Bone marrow (tissue), 2 donors: ENCODE measurements around the gene PDE12.
A peak's percentile ranks its signal among the peaks of the same experiment; 100 is the strongest.
"Not testable (repeated sequence)": the region's sequence is repeated elsewhere in the genome, so short reads cannot be mapped to it uniquely, and the experiment has no call there.

Experiments
- DNase-seq, 2 donors: peaks; one replicate each; lab custom pipeline; 2025; lab: John Stamatoyannopoulos, UW

The PDE12 gene

GRCh38 chr3:57583544-57583943 lies 27.5 kb downstream of the PDE12 start:
- no peak for DNase-seq

- no peak for DNase-seq
These were observed 30.7 kb downstream of the PDE12 start for GRCh38 chr3:57586778-57587177.

DNA sequence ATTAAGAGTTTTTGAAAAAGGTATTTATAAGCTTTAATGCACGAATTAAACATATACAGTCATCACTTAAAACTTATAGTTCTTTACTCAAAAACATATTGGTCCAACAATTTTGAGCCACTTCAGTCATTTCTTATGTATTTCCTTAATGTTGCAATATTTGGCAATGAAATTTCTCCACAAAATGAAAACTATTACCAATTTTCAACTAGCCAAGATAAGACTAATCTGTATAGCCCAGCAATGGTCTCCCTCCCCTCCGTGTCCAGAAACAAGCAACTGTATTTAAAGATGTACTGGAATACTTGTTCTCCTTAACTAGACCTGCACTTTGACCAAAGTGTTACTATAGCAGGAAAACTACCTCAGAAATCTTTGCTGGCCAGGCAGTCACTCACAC lies 31.8 kb downstream of the PDE12 start:
- DNase-seq, result no peak

DNA sequence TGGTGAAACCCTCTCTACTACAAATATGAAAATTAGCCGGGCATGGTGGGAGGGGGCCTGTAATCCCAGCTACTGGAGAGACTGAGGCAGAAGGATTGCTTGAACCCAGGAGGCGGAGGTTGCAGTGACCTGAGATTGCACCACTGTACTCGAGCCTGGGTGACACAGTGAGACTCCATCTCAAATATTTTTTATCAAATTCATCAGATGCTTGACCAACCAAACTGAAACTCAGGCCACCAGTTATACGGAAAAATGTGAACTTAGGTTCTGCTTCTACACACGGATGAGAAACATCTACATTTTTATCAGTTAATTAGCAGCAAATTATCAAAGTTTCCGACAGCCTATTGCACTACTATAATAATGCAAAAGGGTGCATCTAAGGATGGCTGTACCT lies 36.2 kb downstream of the PDE12 start:
- no peak for DNase-seq

GRCh38 chr3:57594144-57594543 lies 38.1 kb downstream of the PDE12 start:
- DNase-seq, result no peak

DNA sequence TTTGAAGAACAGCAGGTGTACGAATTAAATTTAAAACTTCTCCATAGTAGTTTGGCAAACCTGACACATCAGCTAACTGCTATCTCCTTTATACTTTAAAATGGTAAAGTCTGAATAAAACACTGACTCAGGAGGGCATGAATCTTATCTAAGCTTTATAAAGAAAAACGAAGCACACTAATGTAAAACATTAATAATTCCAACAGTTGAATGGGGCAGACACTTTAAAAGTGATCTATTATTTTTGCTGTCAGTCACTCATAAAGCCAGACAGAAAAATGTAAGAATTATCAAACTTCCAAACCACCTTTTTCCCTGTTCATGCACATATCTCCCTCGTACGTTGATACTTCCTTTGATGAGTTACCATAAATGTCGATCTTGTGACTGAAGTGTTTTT lies 38.5 kb downstream of the PDE12 start:
- no peak for DNase-seq

- peak; percentile 24 to 78 for DNase-seq
These were observed 40.5 kb downstream of the PDE12 start for GRCh38 chr3:57596495-57597126.

- DNase-seq, result peak; percentile 94 to 98
These were observed 41.3 kb downstream of the PDE12 start, which contains the start of gene ARF4 for GRCh38 chr3:57597127-57597923. Gene ARF4 (minus strand): TSS chr3:57597344. CDS start chr3:57597140, 204 bp downstream.

DNA sequence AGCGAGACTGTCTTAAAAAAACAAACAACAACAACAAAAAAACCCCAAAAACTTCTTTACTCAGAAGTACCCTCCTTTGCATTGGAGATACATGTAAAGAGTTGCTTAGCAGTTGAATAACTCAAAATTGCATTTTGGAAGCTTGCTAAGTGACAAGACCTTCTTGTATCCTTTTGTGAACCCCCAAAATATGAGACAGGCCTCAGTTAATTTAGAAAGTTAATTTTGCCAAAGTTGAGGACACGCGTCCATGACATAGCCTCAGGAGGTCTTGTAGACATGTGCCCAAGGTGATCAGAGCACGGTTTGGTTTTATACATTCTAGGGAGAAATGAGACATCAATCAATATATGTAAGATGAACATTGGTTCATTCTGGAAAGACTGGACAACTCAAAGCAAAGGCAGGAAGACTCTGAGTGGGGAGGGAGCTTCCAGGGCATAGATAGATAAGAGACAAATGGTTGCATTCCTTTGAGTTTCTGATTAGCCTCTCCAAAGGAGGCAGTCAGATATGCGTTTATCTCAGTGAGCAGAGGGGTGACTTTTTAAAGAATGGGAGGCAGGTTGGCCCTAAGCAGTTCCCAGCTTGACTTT lies 42.8 kb downstream of the PDE12 start:
- no peak for DNase-seq

DNA sequence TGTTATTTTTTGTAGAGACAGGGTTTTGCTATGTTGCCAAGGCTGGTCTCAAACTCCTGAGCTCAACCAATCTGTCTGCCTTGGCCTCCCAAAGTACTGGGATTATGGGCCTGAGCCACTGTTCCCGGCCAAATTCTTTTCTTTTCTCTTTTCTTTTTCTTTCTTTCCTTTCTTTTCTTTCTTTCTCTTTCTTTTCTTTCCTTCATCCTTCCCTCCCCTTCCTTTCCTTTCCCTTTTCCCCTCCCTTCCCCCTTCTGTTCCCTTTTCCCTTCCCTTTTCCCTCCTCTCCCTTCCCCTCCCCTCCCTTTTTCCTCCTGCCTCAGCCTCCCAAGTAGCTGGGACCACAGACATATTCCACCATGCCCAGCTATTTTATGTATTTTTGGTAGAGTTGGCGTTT lies 44.1 kb downstream of the PDE12 start:
- no peak for DNase-seq

- DNase-seq, result no peak
These were observed 48.9 kb downstream of the PDE12 start for GRCh38 chr3:57604971-57605370.

GRCh38 chr3:57605683-57606082 lies 49.6 kb downstream of the PDE12 start:
- no peak for DNase-seq

DNA sequence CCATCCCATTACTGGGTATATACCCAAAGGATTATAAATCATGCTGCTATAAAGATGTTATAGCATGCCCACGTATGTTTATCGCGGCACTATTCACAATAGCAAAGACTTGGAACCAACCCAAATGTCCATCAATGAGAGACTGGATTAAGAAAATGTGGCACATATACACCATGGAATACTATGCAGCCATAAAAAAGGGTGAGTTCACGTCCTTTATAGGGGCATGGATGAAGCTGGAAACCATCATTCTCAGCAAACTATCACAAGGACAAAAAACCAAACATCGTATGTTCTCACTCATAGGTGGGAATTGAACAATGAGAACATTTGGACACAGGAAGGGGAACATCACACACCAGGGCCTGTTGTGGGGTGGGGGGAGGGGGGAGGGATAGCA lies 55.8 kb downstream of the PDE12 start:
- not testable (repeated sequence) for DNase-seq

DNA sequence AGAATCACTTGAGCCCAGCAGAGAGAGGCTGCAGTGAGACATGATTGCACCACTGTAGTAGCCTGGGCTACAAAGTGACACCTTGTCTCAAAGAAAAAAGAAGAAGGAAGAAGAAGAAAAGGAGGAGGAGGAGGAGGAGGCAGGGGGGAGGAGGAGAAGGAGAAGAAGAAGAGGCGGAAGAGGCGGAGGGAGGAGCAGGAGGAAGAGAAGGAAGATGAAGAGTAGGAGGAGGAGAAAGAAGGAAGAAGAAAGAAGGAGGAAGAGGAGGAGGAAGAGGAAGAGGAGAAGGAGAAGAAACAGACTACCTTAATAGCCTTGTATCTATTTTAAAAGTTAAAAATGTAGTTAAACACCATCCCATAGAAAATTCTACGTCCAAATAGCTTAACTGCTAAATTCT lies 60.2 kb downstream of the PDE12 start:
- DNase-seq, result no peak
